HT1080 (cell line): ENCODE data around the gene SERPINB1. TPM values are rescaled to one million over a fixed set of nuclear protein-coding genes. Genes with fewer than 3 reads are reported as not detected.
"Not testable (repeated sequence)": the region's sequence is repeated elsewhere in the genome, so short reads cannot be mapped to it uniquely, and the experiment has no call there.

Experiments used
- DNase-seq: peaks from one replicate; pipeline ENCODE4 v3.0.0-alpha.2; 2015; ENCODE audit warnings: low read depth
- polyA plus RNA-seq, 2 experiments: library from polyadenylated mRNA; depleted of rRNA; stranded (reverse); fragments of >200 nt; gene quantifications; 2 replicates each; pipeline ENCODE4 v1.2.3, GENCODE V29; 2015
- total RNA-seq: library from RNA; depleted of rRNA; stranded (reverse); fragments of >200 nt; shearing (Covaris generic); gene quantifications from 2 replicates; pipeline ENCODE4 v1.2.3, GENCODE V29; 2014; rRNA removed

SERPINB1 gene
- 1.4 and 1.8 TPM in 2 replicates for total RNA-seq
- 15.2 and 16.3 TPM in 2 replicates for polyA plus RNA-seq (2015; cell fraction: cytosol; rRNA removed)
- polyA plus RNA-seq (2015; cell fraction: nucleus; rRNA removed): 11.7 and 12.7 TPM in 2 replicates

- peak; percentile 58 for DNase-seq
Observed at GRCh38 chr6:2841264-2842138, at the start of gene SERPINB1. Gene SERPINB1 (minus strand): TSS chr6:2841863. CDS start chr6:2840586, 1,277 bp downstream.

GRCh38 chr6:2890976-2891767 is 49.5 kb upstream of the SERPINB1 start:
- DNase-seq: no peak

- no peak for DNase-seq
Observed at GRCh38 chr6:2885967-2886735, 44.5 kb upstream of the SERPINB1 start.

- DNase-seq: no peak
Observed at GRCh38 chr6:2884804-2885203, 43.1 kb upstream of the SERPINB1 start.

- DNase-seq: no peak
Observed at GRCh38 chr6:2883673-2884072, 42.0 kb upstream of the SERPINB1 start.

- DNase-seq: no peak
Observed at GRCh38 chr6:2881423-2881822, 39.8 kb upstream of the SERPINB1 start.

- DNase-seq: not testable (repeated sequence)
Observed at GRCh38 chr6:2880156-2880555, 38.5 kb upstream of the SERPINB1 start.

GRCh38 chr6:2877960-2878359 is 36.3 kb upstream of the SERPINB1 start:
- no peak for DNase-seq

- DNase-seq: peak; percentile 88
Observed at GRCh38 chr6:2877057-2877882, 35.6 kb upstream of the SERPINB1 start.

- peak; percentile 83 for DNase-seq
Observed at GRCh38 chr6:2876210-2877056, 34.8 kb upstream of the SERPINB1 start.

GRCh38 chr6:2875359-2876191 is 33.9 kb upstream of the SERPINB1 start:
- no peak for DNase-seq

GRCh38 chr6:2873643-2874042 is 32.0 kb upstream of the SERPINB1 start:
- DNase-seq: no peak

- no peak for DNase-seq
Observed at GRCh38 chr6:2872423-2873358, 31.0 kb upstream of the SERPINB1 start.

- DNase-seq: no peak
Observed at GRCh38 chr6:2871953-2872352, 30.3 kb upstream of the SERPINB1 start.

- no peak for DNase-seq
Observed at GRCh38 chr6:2871102-2871501, 29.4 kb upstream of the SERPINB1 start.

- no peak for DNase-seq
Observed at GRCh38 chr6:2870046-2870636, 28.5 kb upstream of the SERPINB1 start.

- DNase-seq: no peak
Observed at GRCh38 chr6:2868637-2869036, 27.0 kb upstream of the SERPINB1 start.
